Left hindlimb (tissue), 1 donor: ENCODE results near the gene CENPV.
"Not testable (repeated sequence)": the region's sequence is repeated elsewhere in the genome, so short reads cannot be mapped to it uniquely, and the experiment has no call there.

Source experiments
- DNase-seq: peaks from one replicate; pipeline ENCODE4 v3.0.0-alpha.2; 2018

CENPV gene

DNA sequence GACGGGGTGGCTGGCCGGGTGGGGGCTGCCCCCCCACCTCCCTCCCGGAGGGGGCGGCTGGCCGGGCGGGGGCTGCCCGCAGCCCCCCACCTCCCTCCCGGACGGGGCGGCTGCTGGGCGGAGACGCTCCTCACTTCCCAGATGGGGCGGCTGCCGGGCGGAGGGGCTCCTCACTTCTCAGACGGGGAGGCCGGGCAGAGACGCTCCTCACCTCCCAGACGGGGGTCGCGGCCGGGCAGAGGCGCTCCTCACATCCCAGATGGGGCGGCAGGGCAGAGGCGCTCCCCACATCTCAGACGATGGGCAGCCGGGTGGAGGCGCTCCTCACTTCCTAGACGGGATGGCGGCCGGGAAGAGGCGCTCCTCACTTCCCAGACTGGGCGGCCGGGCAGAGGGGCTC is 41.2 kb downstream of the CENPV start:
- DNase-seq = not testable (repeated sequence)

DNA sequence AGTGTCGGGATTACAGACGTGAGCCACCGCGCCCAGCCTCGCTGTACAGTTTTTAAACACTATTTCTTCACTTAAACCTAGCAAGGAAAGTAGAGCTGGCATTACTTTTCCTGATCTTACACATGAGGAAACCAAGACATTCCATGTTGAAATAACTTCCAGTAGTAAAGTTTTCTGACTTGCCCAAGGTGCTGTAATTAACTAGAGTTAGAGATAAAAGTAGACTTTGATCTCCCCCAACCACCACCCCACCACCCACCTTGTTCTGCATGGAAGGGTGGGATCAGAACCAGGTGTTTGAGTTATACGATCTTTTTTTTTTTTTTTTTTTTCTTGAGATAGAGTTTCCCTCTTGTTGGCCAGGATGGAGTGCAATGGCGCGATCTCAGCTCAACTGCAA is 47.1 kb downstream of the CENPV start:
- DNase-seq = no peak

DNA sequence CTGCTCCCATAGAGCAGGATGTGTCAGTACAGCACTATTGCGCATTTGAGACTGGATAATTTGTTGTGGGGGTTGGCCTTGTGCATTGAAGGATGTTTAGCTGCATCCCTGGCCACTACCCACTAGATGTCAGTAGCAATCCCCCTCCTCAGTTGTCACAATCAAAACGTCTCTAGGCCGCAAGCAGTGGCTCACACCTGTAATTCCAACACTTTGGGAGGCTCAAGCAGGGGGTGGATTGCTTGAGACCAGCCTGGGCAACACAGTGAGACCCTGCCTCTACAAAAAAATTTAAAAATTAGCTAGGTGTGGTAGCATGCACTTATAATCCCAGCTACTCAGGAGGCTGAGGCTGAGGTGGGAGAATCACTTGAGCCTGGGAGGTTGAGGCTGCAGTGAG is 48.4 kb downstream of the CENPV start:
- no peak for DNase-seq

DNA sequence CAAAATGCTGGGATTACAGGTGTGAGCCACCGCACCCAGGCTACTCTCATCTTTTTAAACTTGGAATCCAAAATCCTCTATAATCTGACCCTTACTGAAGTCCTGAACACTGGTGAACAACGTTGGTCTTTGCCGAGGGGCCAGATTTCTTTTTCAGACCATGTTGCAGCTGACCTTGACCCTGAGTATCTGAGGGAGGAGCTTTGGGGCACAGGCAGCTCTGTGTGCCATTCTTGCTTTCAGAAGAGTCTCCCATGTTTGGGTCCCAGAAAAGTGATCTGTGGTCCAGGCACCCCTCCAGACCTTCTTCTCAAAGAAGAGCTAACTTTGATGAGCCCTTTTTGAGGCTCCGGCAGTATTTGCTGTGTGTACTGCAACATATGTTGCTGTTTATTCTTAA is 50.4 kb downstream of the CENPV start:
- DNase-seq = no peak

DNA sequence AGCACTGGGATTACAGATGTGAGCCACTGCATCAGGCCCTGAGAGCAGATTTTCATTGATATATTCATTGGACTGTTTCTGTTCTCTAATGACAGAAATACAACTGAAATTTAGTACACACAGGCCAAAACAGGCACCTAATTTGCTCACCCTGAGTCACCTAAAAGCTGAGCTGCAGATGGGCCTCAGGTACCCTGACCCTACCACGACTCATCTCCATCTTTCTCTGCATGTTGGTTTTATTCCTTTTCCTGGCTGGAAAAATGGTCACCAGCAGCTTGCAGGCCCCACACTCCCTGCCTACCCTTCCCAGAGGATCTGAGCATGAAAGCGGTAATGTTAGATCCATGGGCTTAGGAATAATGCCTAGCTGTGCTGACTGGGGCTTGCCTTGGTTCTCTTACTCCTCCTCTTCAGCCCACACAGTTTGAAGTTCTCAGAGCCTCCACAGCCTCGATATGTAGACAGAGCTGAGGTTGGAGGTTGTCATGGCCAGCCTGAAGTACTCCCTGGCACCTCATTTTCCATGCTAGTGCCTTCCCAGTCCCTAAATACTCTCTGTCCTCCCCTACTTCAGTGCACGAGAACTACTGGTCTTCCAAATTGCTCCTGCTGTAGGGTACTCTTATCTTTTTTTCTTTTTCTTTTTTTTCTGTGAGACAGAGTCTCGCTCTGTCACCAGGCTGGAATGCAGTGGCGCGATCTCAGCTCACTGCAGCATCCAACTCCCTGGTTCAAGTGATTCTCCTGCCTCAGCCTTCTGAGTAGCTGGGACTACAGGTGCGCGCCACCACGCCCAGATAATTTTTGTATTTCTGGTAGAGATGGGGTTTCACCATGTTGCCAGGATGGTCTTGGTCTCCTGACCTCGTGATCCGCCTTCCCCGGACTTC is 51.1 kb downstream of the CENPV start:
- no peak for DNase-seq

DNA sequence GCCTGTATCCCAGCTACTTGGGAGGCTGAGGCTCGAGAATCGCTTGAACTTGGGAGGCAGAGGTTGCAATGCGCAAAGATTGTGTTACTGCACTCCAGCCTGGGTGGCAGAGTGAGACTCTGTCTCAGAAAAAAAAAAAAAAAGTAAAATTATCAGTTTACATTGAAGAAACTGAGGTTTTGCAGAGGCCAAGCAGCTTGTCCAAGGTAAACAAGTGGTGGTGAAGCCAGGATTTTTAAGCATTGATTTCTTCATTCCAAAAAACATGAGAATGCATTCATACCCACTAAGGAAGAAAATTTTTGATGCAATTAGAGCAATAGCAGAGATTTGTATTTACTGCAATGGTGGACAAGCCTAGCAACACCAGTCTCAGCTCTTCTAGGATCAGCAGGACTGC is 52.7 kb downstream of the CENPV start:
- DNase-seq = no peak

DNA sequence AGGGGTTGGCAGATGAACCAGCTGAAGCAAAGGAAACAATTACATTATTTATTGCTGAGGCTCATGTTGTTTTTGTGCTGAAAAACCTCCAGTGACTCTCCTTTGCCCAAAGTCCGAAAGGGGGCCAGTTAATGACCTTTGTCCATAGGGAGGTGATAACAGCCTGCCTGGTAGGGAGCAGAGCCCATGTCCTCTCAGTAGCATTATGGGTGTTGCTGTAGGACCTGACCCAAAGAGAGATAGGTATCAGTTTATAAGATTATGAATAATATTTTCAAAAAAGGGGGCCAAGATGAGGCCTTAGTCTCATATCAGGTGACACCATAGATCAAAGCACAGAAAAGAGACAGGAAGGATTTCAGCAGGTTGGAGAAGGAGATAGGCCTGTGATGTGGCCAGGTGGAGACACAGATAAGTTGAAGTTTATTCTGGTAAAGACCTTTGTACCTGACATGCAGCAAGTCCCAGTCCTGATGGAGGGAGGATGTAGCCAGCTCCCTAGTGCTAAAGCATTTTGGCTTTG is 55.1 kb downstream of the CENPV start:
- DNase-seq = no peak

DNA sequence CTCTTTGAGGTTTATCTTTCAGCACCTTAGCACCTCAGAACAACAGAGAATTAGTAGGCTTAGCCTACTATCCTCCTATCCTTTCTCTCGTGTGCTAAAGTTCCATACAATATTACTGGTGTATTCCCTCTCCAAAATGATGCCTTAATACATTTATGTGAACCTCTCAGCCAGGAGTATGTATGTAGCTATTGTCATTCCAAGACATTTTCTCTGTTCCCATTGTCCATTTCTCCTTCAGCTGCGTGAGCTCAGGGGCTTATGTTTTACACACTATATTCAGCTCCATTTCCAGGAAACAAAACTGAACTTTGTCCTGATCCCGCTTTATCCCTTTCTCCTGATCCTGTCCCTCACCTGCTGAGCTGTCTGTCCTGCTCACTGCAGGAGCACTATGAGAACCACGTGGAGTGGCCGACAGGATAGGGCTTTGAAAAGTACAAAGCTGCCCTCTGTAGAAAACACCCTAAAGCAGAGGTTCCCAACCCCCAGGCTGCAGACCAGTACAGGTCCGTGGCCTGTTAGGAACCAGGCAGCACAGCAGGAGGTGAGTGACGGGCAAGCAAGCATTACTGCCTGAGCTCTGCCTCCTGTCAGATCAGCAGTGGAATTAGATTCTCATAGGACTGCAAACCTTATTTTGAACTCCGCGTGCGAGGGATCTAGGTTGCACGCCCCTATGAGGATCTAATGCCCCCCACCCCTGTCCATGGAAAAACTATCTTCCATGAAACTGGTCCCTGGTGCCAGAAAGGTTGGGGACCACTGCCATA is 55.7 kb downstream of the CENPV start:
- DNase-seq = no peak

DNA sequence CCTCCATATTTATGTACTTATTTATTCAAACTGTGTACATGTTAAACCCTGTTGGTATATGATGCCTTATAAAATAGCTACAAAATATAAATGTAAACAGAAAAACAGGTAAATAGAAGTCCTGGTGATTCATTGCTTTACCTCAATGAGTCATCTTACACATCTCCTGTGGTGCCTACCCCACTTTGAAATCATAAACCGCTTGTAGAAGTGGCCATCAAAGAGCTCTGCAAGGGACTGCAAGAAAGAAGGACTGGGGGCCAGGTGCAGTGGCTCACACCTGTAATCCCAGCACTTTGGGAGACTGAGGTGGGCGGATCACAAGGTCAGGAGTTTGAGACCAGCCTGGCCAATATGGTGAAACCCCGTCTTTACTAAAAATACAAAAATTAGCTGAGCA is 57.2 kb downstream of the CENPV start:
- not testable (repeated sequence) for DNase-seq

DNA sequence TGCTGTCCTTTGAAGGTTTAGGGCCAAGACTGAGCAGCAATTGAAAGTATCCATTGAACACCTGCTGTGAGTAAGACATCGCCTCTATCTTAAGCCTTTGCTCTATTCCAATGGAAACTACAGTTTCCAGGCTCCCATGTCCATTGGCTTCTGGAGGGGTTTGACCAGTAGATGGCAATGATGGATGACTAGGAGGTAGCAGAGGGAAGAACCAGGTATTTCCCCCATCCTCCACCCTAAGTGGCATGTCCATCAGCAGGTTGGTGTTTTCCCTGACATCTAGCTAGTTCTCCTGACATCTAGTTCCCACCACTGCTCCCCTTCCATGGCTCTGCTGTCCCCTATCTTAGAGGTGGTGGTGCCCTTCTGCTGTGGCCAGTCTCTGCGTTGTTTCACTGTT is 58.7 kb downstream of the CENPV start:
- DNase-seq = no peak

DNA sequence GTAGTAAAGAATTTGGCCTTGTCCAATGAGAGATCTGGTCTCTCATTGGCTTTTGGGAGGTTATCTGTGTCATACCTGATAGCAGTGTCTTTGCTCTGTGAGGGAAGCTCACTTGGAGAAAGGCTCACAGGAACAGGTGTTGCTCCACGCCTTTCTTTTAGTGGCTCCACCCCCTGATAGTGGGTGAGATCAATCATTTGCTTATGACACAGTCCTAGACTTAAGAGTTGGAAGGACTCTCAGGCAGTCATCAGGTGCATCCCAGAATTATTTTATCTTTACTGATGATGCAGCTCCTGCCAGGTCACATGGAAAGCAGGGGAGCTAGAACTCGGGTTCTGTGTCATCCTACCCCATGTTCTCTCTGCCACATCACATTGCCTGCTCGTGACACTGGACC is 59.3 kb downstream of the CENPV start:
- DNase-seq = no peak
